Measurements from ENCODE around the gene PARD3B.

DNA sequence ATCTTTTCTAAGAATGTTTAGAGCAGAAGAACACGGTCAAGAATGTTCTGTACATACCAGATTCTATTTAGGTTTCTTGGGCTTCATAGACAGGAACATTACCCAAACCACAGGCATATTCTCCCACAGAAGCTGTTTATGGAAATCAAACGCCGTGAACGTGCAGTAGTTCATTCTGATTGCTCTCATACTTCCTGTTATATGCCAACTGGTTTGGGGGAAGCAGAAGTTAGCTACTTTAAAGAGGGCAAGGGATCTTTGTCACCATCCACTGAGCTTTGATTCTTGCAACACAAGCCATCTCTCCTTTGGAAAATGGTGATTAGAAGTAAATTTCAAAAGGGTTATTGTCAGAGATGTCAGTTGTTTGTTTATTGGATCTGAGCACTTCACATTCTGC lies 954.8 kb downstream of the PARD3B start:
- TF ChIP-seq, protein P1, sequence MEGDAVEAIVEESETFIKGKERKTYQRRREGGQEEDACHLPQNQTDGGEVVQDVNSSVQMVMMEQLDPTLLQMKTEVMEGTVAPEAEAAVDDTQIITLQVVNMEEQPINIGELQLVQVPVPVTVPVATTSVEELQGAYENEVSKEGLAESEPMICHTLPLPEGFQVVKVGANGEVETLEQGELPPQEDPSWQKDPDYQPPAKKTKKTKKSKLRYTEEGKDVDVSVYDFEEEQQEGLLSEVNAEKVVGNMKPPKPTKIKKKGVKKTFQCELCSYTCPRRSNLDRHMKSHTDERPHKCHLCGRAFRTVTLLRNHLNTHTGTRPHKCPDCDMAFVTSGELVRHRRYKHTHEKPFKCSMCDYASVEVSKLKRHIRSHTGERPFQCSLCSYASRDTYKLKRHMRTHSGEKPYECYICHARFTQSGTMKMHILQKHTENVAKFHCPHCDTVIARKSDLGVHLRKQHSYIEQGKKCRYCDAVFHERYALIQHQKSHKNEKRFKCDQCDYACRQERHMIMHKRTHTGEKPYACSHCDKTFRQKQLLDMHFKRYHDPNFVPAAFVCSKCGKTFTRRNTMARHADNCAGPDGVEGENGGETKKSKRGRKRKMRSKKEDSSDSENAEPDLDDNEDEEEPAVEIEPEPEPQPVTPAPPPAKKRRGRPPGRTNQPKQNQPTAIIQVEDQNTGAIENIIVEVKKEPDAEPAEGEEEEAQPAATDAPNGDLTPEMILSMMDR (IDR thresholded peaks at IDR 0.05; ENCODE audit: low read length) = no peak
- no peak for TF ChIP-seq EZH2 (optimal IDR thresholded peaks at IDR 0.05; ENCODE audit: low read depth, low read length)

All from MM.1S (cell line).